H9 (cell line): ENCODE data around the gene DDRGK1. TPM values are rescaled to one million over a fixed set of nuclear protein-coding genes. Genes with fewer than 3 reads are reported as not detected.
A peak's percentile ranks its signal among the peaks of the same experiment; 100 is the strongest.

Experiments used
- DNase-seq: peaks from one replicate; pipeline ENCODE4 v3.0.0-alpha.2; 2017
- H2AFZ ChIP-seq: one replicate; pipeline ENCODE4 v1.6.1; 2013; ENCODE audit warnings: mild to moderate bottlenecking, low read length, control low read depth, moderate library complexity
- H2AK5ac ChIP-seq: 2 replicates; pipeline ENCODE4 v1.6.1; 2013; ENCODE audit warnings: low read length, control low read depth, mixed read lengths; ENCODE audit not compliant: insufficient read length
- H2BK120ac ChIP-seq: one replicate; pipeline ENCODE4 v1.6.1; 2013; ENCODE audit warnings: low read depth, mild to moderate bottlenecking, low read length, control low read depth, inconsistent platforms; ENCODE audit not compliant: poor library complexity, severe bottlenecking
- H2BK12ac ChIP-seq: 2 replicates; pipeline ENCODE4 v1.6.1; 2013; ENCODE audit warnings: low read length, control low read depth, mixed read lengths, low read depth; ENCODE audit not compliant: insufficient read length
- H2BK15ac ChIP-seq: 2 replicates; pipeline ENCODE4 v1.6.1; 2013; ENCODE audit warnings: low read depth, low read length, control low read depth
- H2BK20ac ChIP-seq: one replicate; pipeline ENCODE4 v1.6.1; 2013; ENCODE audit warnings: low read depth, mild to moderate bottlenecking, low read length, control low read depth, inconsistent platforms; ENCODE audit not compliant: poor library complexity, severe bottlenecking
- H2BK5ac ChIP-seq: 2 replicates; pipeline ENCODE4 v1.6.1; 2013; ENCODE audit warnings: low read length, control low read depth, mixed read lengths; ENCODE audit not compliant: insufficient read length
- H3K14ac ChIP-seq: 2 replicates; pipeline ENCODE4 v1.6.1; 2013; ENCODE audit warnings: low read length, control low read depth; ENCODE audit not compliant: insufficient read depth
- H3K18ac ChIP-seq: 2 replicates; pipeline ENCODE4 v1.6.1; 2013; ENCODE audit warnings: low read depth, mild to moderate bottlenecking, mixed read lengths, low read length, control low read depth; ENCODE audit not compliant: insufficient read length
- H3K23ac ChIP-seq: 2 replicates; pipeline ENCODE4 v1.6.1; 2013; ENCODE audit warnings: low read length, control low read depth, mixed read lengths, low read depth; ENCODE audit not compliant: insufficient read length
- H3K23me2 ChIP-seq: 2 replicates; pipeline ENCODE4 v1.6.1; 2013; ENCODE audit warnings: low read depth, mild to moderate bottlenecking, mixed read lengths, low read length, control low read depth; ENCODE audit not compliant: insufficient read length, poor library complexity, severe bottlenecking
- H3K27ac ChIP-seq: 2 replicates; pipeline ENCODE4 v1.5.1; 2013; ENCODE audit warnings: low read length, control low read depth, mixed read lengths, low read depth; ENCODE audit not compliant: insufficient read length
- H3K27me3 ChIP-seq: 2 replicates; pipeline ENCODE4 v1.6.1; 2013; ENCODE audit warnings: low read length, control low read depth, inconsistent platforms; ENCODE audit not compliant: insufficient read depth
- H3K4ac ChIP-seq: 2 replicates; pipeline ENCODE4 v1.6.1; 2013; ENCODE audit warnings: low read depth, mild to moderate bottlenecking, control low read depth, inconsistent platforms, low read length, moderate library complexity
- H3K4me1 ChIP-seq: 2 replicates; pipeline ENCODE4 v1.6.1; 2013; ENCODE audit warnings: low read length, control low read depth, inconsistent platforms; ENCODE audit not compliant: insufficient read depth
- H3K4me2 ChIP-seq: 2 replicates; pipeline ENCODE4 v1.6.1; 2013; ENCODE audit warnings: low read length, control low read depth, mixed read lengths; ENCODE audit not compliant: insufficient read length, insufficient read depth
- H3K56ac ChIP-seq: 2 replicates; pipeline ENCODE4 v1.6.1; 2013; ENCODE audit warnings: low read depth, mild to moderate bottlenecking, mixed read lengths, low read length, control low read depth; ENCODE audit not compliant: insufficient read length
- H3K79me1 ChIP-seq: 2 replicates; pipeline ENCODE4 v1.6.1; 2013; ENCODE audit warnings: low read depth, mild to moderate bottlenecking, moderate library complexity, low read length, control low read depth, inconsistent platforms; ENCODE audit not compliant: insufficient read depth, poor library complexity, severe bottlenecking
- H3K79me2 ChIP-seq: 2 replicates; pipeline ENCODE4 v1.6.1; 2013; ENCODE audit warnings: low read length, control low read depth, inconsistent platforms; ENCODE audit not compliant: insufficient read depth
- H3K9ac ChIP-seq: 2 replicates; pipeline ENCODE4 v1.6.1; 2013; ENCODE audit warnings: low read length, control low read depth, mixed read lengths; ENCODE audit not compliant: insufficient read length; ENCODE audit errors: extremely low read depth
- H3K9me3 ChIP-seq: one replicate; pipeline ENCODE4 v1.6.1; 2013; ENCODE audit warnings: low read depth, low read length, inconsistent platforms; ENCODE audit not compliant: control insufficient read depth
- H3T11ph ChIP-seq: one replicate; pipeline ENCODE4 v1.6.1; 2013; ENCODE audit warnings: mild to moderate bottlenecking, low read length, control low read depth, inconsistent platforms
- H4K20me1 ChIP-seq: one replicate; pipeline ENCODE4 v1.6.1; 2013; ENCODE audit not compliant: control insufficient read depth, insufficient read length, insufficient read depth
- H4K5ac ChIP-seq: 2 replicates; pipeline ENCODE4 v1.6.1; 2013; ENCODE audit warnings: low read depth, mild to moderate bottlenecking, mixed read lengths, low read length, control low read depth; ENCODE audit not compliant: insufficient read length
- H4K8ac ChIP-seq: replicated peaks from 2 replicates; pipeline ENCODE4 v1.6.1; 2013; ENCODE audit warnings: low read length, control low read depth, mixed read lengths, low read depth; ENCODE audit not compliant: insufficient read length
- H4K91ac ChIP-seq: 2 replicates; pipeline ENCODE4 v1.6.1; 2013; ENCODE audit warnings: low read depth, mild to moderate bottlenecking, moderate library complexity, mixed read lengths, low read length, control low read depth; ENCODE audit not compliant: insufficient read length
- H3K27ac Mint-ChIP-seq, 3 experiments: 2 replicates in 2 of 3; 3 replicates in 1 of 3; pipeline ENCODE4 v1.8.0; 2020 to 2021; ENCODE audit warnings: mixed read lengths in 3 of 3, mild to moderate bottlenecking in 1 of 3, moderate library complexity in 1 of 3
- H3K27me3 Mint-ChIP-seq: 2 replicates; pipeline ENCODE4 v1.8.0; 2021; ENCODE audit warnings: low read depth, mild to moderate bottlenecking, moderate library complexity, mixed read lengths
- H3K36me3 Mint-ChIP-seq, 3 experiments: 2 replicates in 2 of 3; 3 replicates in 1 of 3; pipeline ENCODE4 v1.8.0; 2020 to 2021; ENCODE audit warnings: low read depth in 3 of 3, mixed read lengths in 3 of 3; ENCODE audit not compliant: insufficient read depth in 1 of 3
- H3K4me1 Mint-ChIP-seq, 2 experiments: 2 replicates each; pipeline ENCODE4 v1.8.0; 2020; ENCODE audit warnings: mixed read lengths in 2 of 2
- H3K4me3 Mint-ChIP-seq, 2 experiments: 2 replicates in 1 of 2; 3 replicates in 1 of 2; pipeline ENCODE4 v1.8.0; 2020 to 2021; ENCODE audit warnings: mild to moderate bottlenecking in 2 of 2, mixed read lengths in 2 of 2, moderate library complexity in 1 of 2
- H3K9me3 Mint-ChIP-seq, 2 experiments: 2 replicates in 1 of 2; 3 replicates in 1 of 2; pipeline ENCODE4 v1.8.0; 2020; ENCODE audit warnings: mild to moderate bottlenecking in 2 of 2, mixed read lengths in 2 of 2, moderate library complexity in 1 of 2
- WGBS: extraction: QIAGEN DNeasy Blood & Tissue Kit; methylation state at CpG from one replicate; pipeline ENCODE4 v1.1.7; 2013; ENCODE audit warnings: missing lambda C conversion rate, low lambda C conversion rate, mixed read lengths; ENCODE audit not compliant: insufficient read length; ENCODE audit errors: extremely low coverage; 5-methylcytosine and 5-hydroxymethylcytosine counted together
- total RNA-seq: library from RNA; stranded (reverse); gene quantifications from 2 replicates; pipeline ENCODE4 v1.2.1, GENCODE V29; 2021
- TF ChIP-seq, protein P1 (sequence below): fragments of 200-600 bp; sonication (generic); conservative IDR thresholded peaks from 3 replicates; pipeline ENCODE4 v1.8.0; 2021; ENCODE audit warnings: antibody characterized with exemption, mild to moderate bottlenecking

Gene DDRGK1
- total RNA-seq, 1 experiment from 2014 or later: 58.1 TPM

GRCh38 chr20:3158968-3159431, 45.5 kb downstream of the DDRGK1 start:
- Histone ChIP-seq H2AK5ac (no peak overlapping the region), H3T11ph (no peak overlapping the region), H2BK120ac (no peak overlapping the region), H2BK15ac (no peak overlapping the region), H2BK20ac (no peak overlapping the region), H3K79me2 (peaks cover 32% of the 10 kb centered on the region; the same call in 1 of the 2 replicates), H4K8ac (no peak overlapping the region), H3K27me3 (no peaks in the 10 kb centered on the region), H3K4ac (no peak overlapping the region), H2BK12ac (no peak overlapping the region), H3K56ac (no peak overlapping the region), H4K5ac (no peak overlapping the region), H4K91ac (no peak overlapping the region), H3K4me2 (peak overlapping the region; percentile 86), H4K20me1 (no peaks in the 10 kb centered on the region), H3K9me3 (no peaks in the 10 kb centered on the region), H2AFZ (no peak overlapping the region), H3K18ac (no peak overlapping the region), H3K23ac (no peak overlapping the region), H3K9ac (peak overlapping the region; percentile 76), H2BK5ac (no peak overlapping the region), H3K23me2 (peaks cover 3% of the 10 kb centered on the region), H3K27ac (no peak overlapping the region), H3K14ac (no peak overlapping the region), H3K79me1 (peaks cover under 1% of the 10 kb centered on the region), H3K4me1 (peaks cover 2% of the 10 kb centered on the region; the same call in 1 of the 2 replicates)
- Mint-ChIP-seq H3K36me3 (peaks cover 3 to 20% (median 7%) of the 10 kb centered on the region in 3 experiments; a peak in 4 of 7 replicates), H3K27ac (peak overlapping the region; percentile 90 to 96 (median 95)), H3K9me3 (no peaks in the 10 kb centered on the region; a peak in 1 of 5 replicates), H3K4me1 (peaks cover 13 to 27% of the 10 kb centered on the region in 2 experiments), H3K4me3 (peak overlapping the region; percentile 95 to 99), H3K27me3 (no peaks in the 10 kb centered on the region)
- no CpG with 5 or more reads among the region's 10 CpGs for WGBS
- TF ChIP-seq, protein P1, sequence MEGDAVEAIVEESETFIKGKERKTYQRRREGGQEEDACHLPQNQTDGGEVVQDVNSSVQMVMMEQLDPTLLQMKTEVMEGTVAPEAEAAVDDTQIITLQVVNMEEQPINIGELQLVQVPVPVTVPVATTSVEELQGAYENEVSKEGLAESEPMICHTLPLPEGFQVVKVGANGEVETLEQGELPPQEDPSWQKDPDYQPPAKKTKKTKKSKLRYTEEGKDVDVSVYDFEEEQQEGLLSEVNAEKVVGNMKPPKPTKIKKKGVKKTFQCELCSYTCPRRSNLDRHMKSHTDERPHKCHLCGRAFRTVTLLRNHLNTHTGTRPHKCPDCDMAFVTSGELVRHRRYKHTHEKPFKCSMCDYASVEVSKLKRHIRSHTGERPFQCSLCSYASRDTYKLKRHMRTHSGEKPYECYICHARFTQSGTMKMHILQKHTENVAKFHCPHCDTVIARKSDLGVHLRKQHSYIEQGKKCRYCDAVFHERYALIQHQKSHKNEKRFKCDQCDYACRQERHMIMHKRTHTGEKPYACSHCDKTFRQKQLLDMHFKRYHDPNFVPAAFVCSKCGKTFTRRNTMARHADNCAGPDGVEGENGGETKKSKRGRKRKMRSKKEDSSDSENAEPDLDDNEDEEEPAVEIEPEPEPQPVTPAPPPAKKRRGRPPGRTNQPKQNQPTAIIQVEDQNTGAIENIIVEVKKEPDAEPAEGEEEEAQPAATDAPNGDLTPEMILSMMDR: no peak
- DNase-seq: no peak
